NCI-H446 treated with DMSO at 0.1 percent for 48 hours (cell line): ENCODE results near the gene ABCF2.

Source experiments
- DNase-seq: peaks from one replicate; lab custom pipeline; 2025; lab: John Stamatoyannopoulos, UW

Gene ABCF2

GRCh38 chr7:151226875-151227782, at the start of gene ABCF2:
Gene ABCF2 (minus strand): TSS chr7:151227205. CDS start chr7:151226458, 747 bp downstream.
- DNase-seq, result peak; percentile 95

GRCh38 chr7:151275813-151276577, 49.0 kb upstream of the ABCF2 start:
- no peak for DNase-seq

- no peak for DNase-seq
Observed at GRCh38 chr7:151274936-151275812, 48.2 kb upstream of the ABCF2 start.

GRCh38 chr7:151274396-151274795, 47.4 kb upstream of the ABCF2 start:
- no peak for DNase-seq

GRCh38 chr7:151273651-151274390, 46.8 kb upstream of the ABCF2 start:
- no peak for DNase-seq

GRCh38 chr7:151272877-151273276, 45.9 kb upstream of the ABCF2 start:
- no peak for DNase-seq

- DNase-seq, result no peak
Observed at GRCh38 chr7:151272405-151272804, 45.4 kb upstream of the ABCF2 start.

- no peak for DNase-seq
Observed at GRCh38 chr7:151271699-151272355, 44.8 kb upstream of the ABCF2 start.

GRCh38 chr7:151269511-151269910, 42.5 kb upstream of the ABCF2 start:
- no peak for DNase-seq

GRCh38 chr7:151265351-151265931, 38.4 kb upstream of the ABCF2 start:
- DNase-seq, result no peak

- DNase-seq, result no peak
Observed at GRCh38 chr7:151264615-151265014, 37.6 kb upstream of the ABCF2 start.

GRCh38 chr7:151261529-151261928, 34.5 kb upstream of the ABCF2 start:
- no peak for DNase-seq

GRCh38 chr7:151260883-151261282, 33.9 kb upstream of the ABCF2 start:
- DNase-seq, result no peak

GRCh38 chr7:151260471-151260870, 33.5 kb upstream of the ABCF2 start:
- no peak for DNase-seq

- DNase-seq, result no peak
Observed at GRCh38 chr7:151257990-151258389, 31.0 kb upstream of the ABCF2 start.

- no peak for DNase-seq
Observed at GRCh38 chr7:151256410-151257045, 29.5 kb upstream of the ABCF2 start.

GRCh38 chr7:151255390-151255789, 28.4 kb upstream of the ABCF2 start:
- DNase-seq, result no peak

GRCh38 chr7:151254851-151255250, 27.8 kb upstream of the ABCF2 start:
- no peak for DNase-seq

- DNase-seq, result no peak
Observed at GRCh38 chr7:151254316-151254715, 27.3 kb upstream of the ABCF2 start.
